Muscle of leg (tissue), 16 donors: Measurements from ENCODE around the gene NHLRC3. TPM values are rescaled to one million over a fixed set of nuclear protein-coding genes. Genes with fewer than 3 reads are reported as not detected.
"Not testable (repeated sequence)": the region's sequence is repeated elsewhere in the genome, so short reads cannot be mapped to it uniquely, and the experiment has no call there.

Experiments
- DNase-seq: peaks from one replicate; pipeline ENCODE4 v3.0.0; 2013
- H3K27ac ChIP-seq: one replicate; pipeline ENCODE4 v1.5.1; 2013; ENCODE audit warnings: mild to moderate bottlenecking, low read length, control low read depth
- H3K27me3 ChIP-seq: one replicate; pipeline ENCODE4 v1.6.1; 2013; ENCODE audit warnings: low read length; ENCODE audit not compliant: control insufficient read depth, insufficient read depth
- H3K36me3 ChIP-seq: one replicate; pipeline ENCODE4 v1.6.1; 2013; ENCODE audit warnings: low read length; ENCODE audit not compliant: control insufficient read depth, insufficient read depth
- H3K4me1 ChIP-seq: one replicate; pipeline ENCODE4 v1.6.1; 2013; ENCODE audit warnings: low read length; ENCODE audit not compliant: control insufficient read depth, insufficient read depth
- H3K4me3 ChIP-seq: one replicate; pipeline ENCODE4 v1.5.1; 2013; ENCODE audit warnings: low read length, control low read depth
- H3K9me3 ChIP-seq: replicated peaks from 2 replicates; pipeline ENCODE4 v1.6.1; 2013; ENCODE audit warnings: low read depth, low read length; ENCODE audit not compliant: control insufficient read depth
- WGBS: methylation state at CpG from one replicate; pipeline ENCODE4 v1.1.5; 2013; ENCODE audit warnings: missing lambda C conversion rate; ENCODE audit not compliant: insufficient coverage; 5-methylcytosine and 5-hydroxymethylcytosine counted together
- long read RNA-seq, 11 donors: transcript quantifications; one replicate each; lab custom pipeline, GENCODE V29; 2026
- polyA plus RNA-seq, 8 donors: library from polyadenylated mRNA; unstranded; fragments of 120-200 nt; gene quantifications; one replicate each; pipeline versions ENCODE4 v1.2.1 to v1.2.3, GENCODE V29; 2013; ENCODE audit warnings: inconsistent platforms in 1 of 8, low replicate concordance in 1 of 8; ENCODE audit not compliant: insufficient read length in 8 of 8, insufficient read depth in 1 of 8
- total RNA-seq: library from RNA; stranded (reverse); fragments of 120-200 nt; gene quantifications from one replicate; pipeline ENCODE4 v1.2.4, GENCODE V29; 2013

Gene NHLRC3, protein sequence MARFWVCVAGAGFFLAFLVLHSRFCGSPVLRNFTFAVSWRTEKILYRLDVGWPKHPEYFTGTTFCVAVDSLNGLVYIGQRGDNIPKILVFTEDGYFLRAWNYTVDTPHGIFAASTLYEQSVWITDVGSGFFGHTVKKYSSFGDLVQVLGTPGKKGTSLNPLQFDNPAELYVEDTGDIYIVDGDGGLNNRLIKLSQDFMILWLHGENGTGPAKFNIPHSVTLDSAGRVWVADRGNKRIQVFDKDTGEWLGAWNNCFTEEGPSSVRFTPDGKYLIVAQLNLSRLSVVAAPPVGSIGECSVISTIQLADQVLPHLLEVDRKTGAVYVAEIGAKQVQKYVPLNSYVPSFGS
- total RNA-seq = 32.7 TPM
- 10 to 100 TPM; 22.0 to 42.5 (median 27.1) TPM for polyA plus RNA-seq
- long read RNA-seq, donor 1, partial matches to known transcripts = 0 of 1 reads
- long read RNA-seq, donor 1, other reads (novel, unspliced or antisense) = 0 of 1 reads
- long read RNA-seq, donor 2 = 0 reads
- long read RNA-seq, donor 3, partial matches to known transcripts = 0 of 6 reads
- long read RNA-seq, donor 3, other reads (novel, unspliced or antisense) = 0 of 6 reads
- long read RNA-seq, donor 4, partial matches to known transcripts = 0 of 2 reads
- long read RNA-seq, donor 4, other reads (novel, unspliced or antisense) = 0 of 2 reads
- long read RNA-seq, donor 5, transcript NHLRC3-201 (6 exons, 3,275 nt) = major isoform, 5 of 5 reads
- long read RNA-seq, donor 5, partial matches to known transcripts = 0 of 5 reads
- long read RNA-seq, donor 5, other reads (novel, unspliced or antisense) = 0 of 5 reads
- long read RNA-seq, donor 6, partial matches to known transcripts = 5 of 9 reads
- long read RNA-seq, donor 6, other reads (novel, unspliced or antisense) = 0 of 9 reads
- long read RNA-seq, donor 7, partial matches to known transcripts = 0 of 4 reads
- long read RNA-seq, donor 7, other reads (novel, unspliced or antisense) = 0 of 4 reads
- long read RNA-seq, donor 8, partial matches to known transcripts = 0 of 4 reads
- long read RNA-seq, donor 8, other reads (novel, unspliced or antisense) = 0 of 4 reads
- long read RNA-seq, donor 9, partial matches to known transcripts = 0 of 2 reads
- long read RNA-seq, donor 9, other reads (novel, unspliced or antisense) = 0 of 2 reads
- long read RNA-seq, donor 10, partial matches to known transcripts = 23 of 29 reads
- long read RNA-seq, donor 10, other reads (novel, unspliced or antisense) = 0 of 29 reads
- long read RNA-seq, donor 11, partial matches to known transcripts = 0 of 2 reads
- long read RNA-seq, donor 11, other reads (novel, unspliced or antisense) = 0 of 2 reads

DNA sequence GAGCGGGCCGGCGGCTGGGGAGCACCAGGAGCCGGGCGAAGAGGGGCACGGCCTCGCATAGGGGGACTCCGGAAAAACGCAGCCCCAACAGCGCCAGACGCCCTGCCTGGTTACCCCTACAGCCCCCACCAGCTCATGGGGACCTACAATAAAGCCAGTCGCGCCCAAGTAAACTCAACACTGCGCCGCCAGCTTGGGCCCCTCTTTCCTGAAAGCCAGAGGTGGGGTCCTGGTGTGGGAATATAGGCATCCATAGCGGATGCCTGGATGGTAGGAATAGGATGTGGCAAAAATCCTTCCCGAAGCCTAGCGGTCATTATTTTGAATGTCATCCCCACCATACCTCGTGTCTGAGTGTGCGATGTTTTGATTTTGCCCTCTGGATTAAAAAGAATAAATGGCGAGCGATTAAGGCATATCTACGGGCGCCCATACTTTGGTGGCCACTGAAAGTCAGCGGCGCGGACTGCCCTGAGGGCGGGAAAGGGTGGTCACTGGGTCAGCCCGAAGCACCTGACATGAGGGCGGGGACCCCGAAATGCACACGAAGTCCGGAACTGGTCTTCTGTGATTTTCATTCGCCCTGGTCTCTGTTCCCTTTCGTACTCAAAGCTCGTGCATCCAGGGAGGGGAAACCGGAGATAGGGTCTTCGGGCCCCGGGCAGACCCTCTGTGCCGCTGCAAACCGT lies at the start of gene NHLRC3, which contains the start of gene PROSER1:
Gene NHLRC3, plus strand, starts transcription at position 577 of the 689 bp plus-strand sequence. CDS start 184 bp downstream, outside the sequence.
Gene PROSER1, minus strand, starts transcription at position 210 of the 689 bp plus-strand sequence. CDS start 847 bp downstream, outside the sequence.
- under 1% methylated on average over 31 of the region's 41 CpGs for WGBS
- Histone ChIP-seq H3K4me1 (peaks cover 2% of the 10 kb centered on the region), H3K27me3 (no peaks in the 10 kb centered on the region), H3K27ac (peak within 1 kb of the TSS; percentile 74), H3K36me3 (no peaks in the 10 kb centered on the region), H3K4me3 (peak within 1 kb of the TSS; percentile 84), H3K9me3 (no peaks in the 10 kb centered on the region)
- peak; percentile 99 for DNase-seq

DNA sequence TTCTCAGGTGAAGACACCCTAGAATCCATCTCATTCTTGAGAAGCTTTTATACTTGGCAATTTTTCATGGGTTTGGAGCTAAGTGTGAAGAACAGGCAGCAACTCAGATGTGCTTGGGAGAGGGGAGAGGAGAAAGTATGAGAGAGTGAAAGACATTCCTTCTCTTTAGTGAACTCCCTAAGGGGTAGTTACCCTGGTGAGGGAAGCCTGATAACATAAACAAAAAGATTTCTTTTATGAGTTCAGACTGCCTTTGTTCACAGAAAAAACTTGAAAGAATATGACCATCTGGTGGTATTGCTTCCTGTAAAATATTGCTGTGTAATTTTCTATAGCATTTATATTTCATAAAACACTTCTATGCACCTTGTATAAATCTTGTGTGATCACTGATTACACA lies 47.6 kb upstream of the NHLRC3 start, which contains the start of gene STOML3:
Gene STOML3, minus strand, starts transcription at position 139 of the 400 bp plus-strand sequence. Its CDS starts 110 bp downstream, at position 29.
- H3K27ac ChIP-seq = no peak within 1 kb of the TSS
- no peaks in the 10 kb centered on the region for H3K9me3 ChIP-seq
- H3K4me1 ChIP-seq = no peaks in the 10 kb centered on the region
- no peaks in the 10 kb centered on the region for H3K36me3 ChIP-seq
- H3K27me3 ChIP-seq = no peaks in the 10 kb centered on the region
- peak; percentile 32 for DNase-seq
- no peak within 1 kb of the TSS for H3K4me3 ChIP-seq

DNA sequence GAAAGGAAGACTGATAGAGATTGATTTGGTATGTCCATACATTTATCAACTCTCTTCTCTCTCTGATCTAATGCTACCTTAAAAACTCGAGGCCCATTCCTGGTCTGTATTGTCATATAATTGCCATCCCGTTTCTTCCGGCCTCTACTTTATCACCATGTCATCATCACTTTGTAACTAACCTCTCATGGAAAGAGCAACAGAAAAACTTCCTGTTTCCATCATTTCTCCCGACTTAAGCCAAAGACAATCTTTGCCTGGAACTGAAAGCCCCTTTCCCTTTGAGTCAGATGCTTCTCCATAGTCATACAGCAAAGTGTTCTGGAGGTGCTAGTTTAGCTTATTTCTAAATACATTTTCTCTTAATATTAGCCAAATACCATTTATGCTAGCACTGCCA lies 44.9 kb upstream of the NHLRC3 start:
- DNase-seq = no peak
- Histone ChIP-seq H3K36me3 (no peaks in the 10 kb centered on the region), H3K27ac (no peak overlapping the region), H3K4me1 (no peaks in the 10 kb centered on the region), H3K27me3 (no peaks in the 10 kb centered on the region), H3K9me3 (no peaks in the 10 kb centered on the region), H3K4me3 (no peak overlapping the region)
- 42% methylated on average over 3 of the region's 4 CpGs for WGBS

DNA sequence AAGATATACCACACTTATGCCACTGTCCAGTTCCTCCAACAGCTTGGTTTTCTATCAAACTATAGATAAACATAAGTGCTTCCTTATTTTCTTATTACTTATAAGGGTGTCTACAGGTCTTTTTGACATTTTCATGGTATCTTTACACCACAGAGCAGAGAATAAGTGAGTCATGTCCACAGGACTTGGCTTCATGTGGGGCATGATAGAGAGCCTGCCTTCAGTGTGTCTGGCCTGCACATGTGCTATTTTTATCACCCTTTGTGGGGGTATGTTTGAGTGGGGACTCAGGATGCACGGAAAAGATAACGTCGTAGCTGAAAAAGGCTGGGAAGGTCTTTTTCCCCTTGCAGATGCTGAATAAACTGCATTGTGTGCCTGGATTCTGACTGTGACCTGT lies 39.5 kb upstream of the NHLRC3 start:
- no peak for DNase-seq
- 82% methylated on average over 3 of the region's 3 CpGs for WGBS

DNA sequence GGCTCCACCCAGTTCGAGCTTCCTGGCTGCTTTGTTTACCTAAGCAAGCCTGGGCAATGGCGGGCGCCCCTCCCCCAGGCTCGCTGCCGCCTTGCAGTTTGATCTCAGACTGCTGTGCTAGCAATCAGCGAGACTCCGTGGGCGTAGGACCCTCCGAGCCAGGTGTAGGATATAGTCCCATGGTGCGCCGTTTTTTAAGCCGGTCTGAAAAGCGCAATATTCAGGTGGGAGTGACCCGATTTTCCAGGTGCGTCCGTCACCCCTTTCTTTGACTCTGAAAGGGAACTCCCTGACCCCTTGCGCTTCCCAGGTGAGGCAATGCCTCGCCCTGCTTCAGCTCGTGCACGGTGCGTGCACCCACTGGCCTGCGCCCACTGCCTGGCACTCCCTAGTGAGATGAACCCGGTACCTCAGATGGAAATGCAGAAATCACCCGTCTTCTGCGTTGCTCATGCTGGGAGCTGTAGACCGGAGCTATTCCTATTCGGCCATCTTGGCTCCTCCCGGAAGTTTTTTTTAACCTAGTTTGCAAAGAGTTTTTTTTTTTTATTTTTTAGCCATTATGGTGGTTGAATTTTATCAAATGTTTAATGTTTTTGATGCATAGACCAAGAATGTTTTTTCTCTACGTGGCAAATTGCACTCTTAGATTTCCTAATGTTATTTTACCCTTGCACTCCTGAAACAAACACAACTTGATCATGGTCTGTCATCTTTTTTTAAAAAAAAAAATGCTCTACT lies 31.7 kb upstream of the NHLRC3 start:
- 88% methylated on average over 15 of the region's 29 CpGs for WGBS
- not testable (repeated sequence) for H3K36me3 ChIP-seq, DNase-seq, H3K27me3 ChIP-seq, H3K4me3 ChIP-seq, H3K27ac ChIP-seq, H3K9me3 ChIP-seq, H3K4me1 ChIP-seq

More for the DNA sequence above, 39.5 kb upstream of the NHLRC3 start:
- H3K4me3 ChIP-seq = no peak overlapping the region
- H3K36me3 ChIP-seq = no peaks in the 10 kb centered on the region
- H3K27me3 ChIP-seq = no peaks in the 10 kb centered on the region
- no peaks in the 10 kb centered on the region for H3K9me3 ChIP-seq
- H3K4me1 ChIP-seq = no peaks in the 10 kb centered on the region
- no peak overlapping the region for H3K27ac ChIP-seq

DNA sequence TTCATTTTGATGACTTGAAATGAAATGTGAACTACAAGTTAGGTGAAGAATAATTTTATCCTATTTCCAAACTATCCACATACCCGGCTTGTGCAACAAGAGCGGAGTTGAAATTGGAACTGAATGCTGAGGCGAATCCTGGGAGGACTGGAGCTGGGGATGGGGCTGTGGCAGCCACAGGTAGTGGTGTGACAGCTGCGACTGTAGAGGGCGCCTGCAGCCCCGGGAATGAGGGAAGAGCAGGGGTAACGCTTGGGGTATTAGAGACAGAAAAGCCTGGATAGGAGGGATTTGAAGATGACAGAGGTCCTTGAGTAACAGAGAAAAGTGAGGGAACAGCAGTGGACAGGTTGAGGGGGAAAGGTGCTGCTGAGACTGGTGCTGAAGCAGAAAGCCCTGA lies 25.6 kb upstream of the NHLRC3 start:
- no peak overlapping the region for H3K4me3 ChIP-seq
- no peaks in the 10 kb centered on the region for H3K4me1 ChIP-seq
- 60% methylated on average over 5 of the region's 7 CpGs for WGBS

DNA sequence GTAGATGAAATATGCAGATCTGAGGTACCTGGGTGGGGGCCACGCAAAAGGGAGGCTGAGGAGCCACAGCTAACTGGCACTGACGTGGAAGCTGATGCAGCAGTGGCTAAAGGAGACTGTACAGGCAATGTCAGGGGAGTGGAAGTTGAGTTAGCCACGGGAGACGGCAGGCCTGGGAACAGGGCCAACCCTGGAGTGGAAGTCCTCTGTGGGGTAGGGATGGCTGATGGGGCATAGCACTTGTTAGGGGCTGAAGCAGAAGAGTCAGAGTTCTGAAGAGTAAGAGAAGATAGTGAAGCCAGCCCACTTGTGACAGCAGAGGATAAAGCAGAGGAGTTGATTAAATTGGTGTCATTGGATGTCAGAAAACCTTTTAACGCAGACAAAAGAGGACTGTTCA lies 24.8 kb upstream of the NHLRC3 start:
- no peak for DNase-seq
- H3K36me3 ChIP-seq = peaks cover 40% of the 10 kb centered on the region
- WGBS = 89% methylated on average over 5 of the region's 5 CpGs

More for the DNA sequence above, 25.6 kb upstream of the NHLRC3 start:
- DNase-seq = no peak
- Histone ChIP-seq H3K27me3 (no peaks in the 10 kb centered on the region), H3K27ac (no peak overlapping the region), H3K9me3 (no peaks in the 10 kb centered on the region), H3K36me3 (peaks cover 34% of the 10 kb centered on the region)

DNA sequence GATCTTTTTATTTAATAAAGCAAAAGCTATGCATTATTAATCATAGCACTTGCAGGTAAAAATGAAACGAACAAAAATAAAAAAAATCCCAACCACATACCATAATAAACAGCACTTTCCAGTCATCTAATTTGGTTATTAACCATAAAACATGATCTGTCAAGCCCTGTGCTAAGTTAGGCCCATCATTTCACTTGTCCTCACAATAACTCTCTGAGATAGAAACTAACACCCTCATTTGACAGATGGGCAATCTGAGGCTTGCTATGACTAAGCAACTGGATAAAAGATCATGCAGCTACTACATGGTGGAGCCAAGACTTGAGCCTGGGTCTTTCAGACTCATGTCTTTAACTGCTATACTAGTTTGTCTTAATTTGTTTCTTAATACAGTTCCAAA lies 22.2 kb upstream of the NHLRC3 start:
- Histone ChIP-seq H3K4me1 (no peaks in the 10 kb centered on the region), H3K36me3 (peaks cover 44% of the 10 kb centered on the region), H3K27ac (no peak overlapping the region), H3K9me3 (no peaks in the 10 kb centered on the region), H3K4me3 (no peak overlapping the region), H3K27me3 (no peaks in the 10 kb centered on the region)
- WGBS = 83% methylated on average over 1 of the region's 1 CpG
- no peak for DNase-seq

More for the DNA sequence above, 24.8 kb upstream of the NHLRC3 start:
- no peak overlapping the region for H3K27ac ChIP-seq
- H3K4me3 ChIP-seq = no peak overlapping the region
- no peaks in the 10 kb centered on the region for H3K4me1 ChIP-seq
- H3K27me3 ChIP-seq = no peaks in the 10 kb centered on the region
- H3K9me3 ChIP-seq = no peaks in the 10 kb centered on the region

DNA sequence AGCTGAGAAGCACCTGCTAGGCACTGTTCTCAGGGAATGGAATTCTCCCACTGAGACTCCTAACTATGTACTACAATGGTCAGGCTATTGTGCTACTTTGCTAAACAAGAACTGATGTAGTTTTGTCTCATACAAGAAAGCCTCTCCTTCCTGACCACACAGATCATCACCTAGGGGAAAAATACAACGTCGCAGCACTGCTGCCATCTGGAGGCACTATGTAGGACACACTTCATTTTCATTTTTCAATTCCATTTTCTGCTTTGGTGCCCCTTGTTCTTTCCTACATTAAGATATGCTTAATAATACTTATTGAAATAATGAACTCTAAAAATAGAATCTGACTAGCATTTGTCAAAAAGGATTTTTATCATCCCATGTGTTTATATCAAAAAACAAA lies 21.5 kb upstream of the NHLRC3 start:
- H3K4me3 ChIP-seq = no peak overlapping the region
- no peak overlapping the region for H3K27ac ChIP-seq
- H3K27me3 ChIP-seq = no peaks in the 10 kb centered on the region
- WGBS = no CpG with 5 or more reads among the region's 2 CpGs
- H3K36me3 ChIP-seq = peaks cover 41% of the 10 kb centered on the region
- no peaks in the 10 kb centered on the region for H3K4me1 ChIP-seq
- DNase-seq = peak; percentile 39
- H3K9me3 ChIP-seq = no peaks in the 10 kb centered on the region
